Erythroblast (primary cell): ENCODE results near the gene FAM20A.

Experiments
- GATA1 ChIP-seq: IDR thresholded peaks from 2 replicates; pipeline ENCODE4 v1.6.1; 2011; ENCODE audit warnings: low read depth, mild to moderate bottlenecking, control low read depth, low read length, moderate library complexity
- POLR2A ChIP-seq: IDR thresholded peaks from 2 replicates; pipeline ENCODE4 v1.6.1; 2011; ENCODE audit warnings: mild to moderate bottlenecking, low read length

DNA sequence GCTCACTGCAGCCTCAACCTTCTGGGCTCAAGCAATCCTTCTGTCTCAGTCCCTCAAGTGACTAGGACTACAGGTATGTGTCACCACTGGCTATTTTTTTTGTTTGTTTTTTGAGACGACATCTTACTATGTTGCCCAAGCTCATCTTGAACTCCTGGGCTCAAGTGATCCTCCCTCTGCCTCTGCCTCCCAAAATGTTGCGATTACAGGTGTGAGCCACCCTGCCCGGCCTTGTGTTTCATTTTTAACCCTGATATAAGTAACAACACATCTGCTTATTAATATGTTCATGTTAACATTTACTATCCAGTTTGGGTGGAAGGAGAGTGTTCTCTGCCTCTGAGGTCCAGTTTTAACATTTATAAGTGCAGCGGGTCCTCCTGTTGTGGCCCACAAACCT, 3.1 kb downstream of the FAM20A start:
- TF ChIP-seq POLR2A (no peak), GATA1 (no peak)
